Neural progenitor cell (in vitro differentiated cells): ENCODE results near the gene AGBL4. TPM values are rescaled to one million over a fixed set of nuclear protein-coding genes. Genes with fewer than 3 reads are reported as not detected.

Experiments used
- DNase-seq: peaks from one replicate; pipeline ENCODE4 v3.0.0-alpha.2; 2016; ENCODE audit warnings: low spot score
- H2AFZ ChIP-seq: fragments of 200-600 bp; sonication (generic); replicated peaks from 2 replicates; pipeline ENCODE4 v1.6.1; 2016; ENCODE audit warnings: antibody characterized with exemption
- H3F3A ChIP-seq: fragments of 200-600 bp; sonication (generic); 2 replicates; pipeline ENCODE4 v1.6.1; 2016; ENCODE audit warnings: antibody characterized with exemption, low read depth
- H3K27ac ChIP-seq: fragments of 200-600 bp; sonication (generic); 2 replicates; pipeline ENCODE4 v1.5.1; 2016; ENCODE audit warnings: mild to moderate bottlenecking
- H3K27me3 ChIP-seq: fragments of 200-600 bp; sonication (generic); 2 replicates; pipeline ENCODE4 v1.6.1; 2016; ENCODE audit warnings: mild to moderate bottlenecking, moderate library complexity
- H3K36me3 ChIP-seq: fragments of 200-600 bp; sonication (generic); 2 replicates; pipeline ENCODE4 v1.5.1; 2016
- H3K4me1 ChIP-seq: fragments of 200-600 bp; sonication (generic); 2 replicates; pipeline ENCODE4 v1.6.1; 2016; ENCODE audit warnings: mixed run types
- H3K4me2 ChIP-seq: fragments of 200-600 bp; sonication (generic); 2 replicates; pipeline ENCODE4 v1.6.1; 2016
- H3K4me3 ChIP-seq: fragments of 200-600 bp; sonication (generic); 2 replicates; pipeline ENCODE4 v1.5.1; 2016
- H3K79me2 ChIP-seq: fragments of 200-600 bp; sonication (generic); 2 replicates; pipeline ENCODE4 v1.6.1; 2016; ENCODE audit warnings: low read depth
- H3K9ac ChIP-seq: fragments of 200-600 bp; sonication (generic); 2 replicates; pipeline ENCODE4 v1.6.1; 2016
- H3K9me3 ChIP-seq: fragments of 200-600 bp; sonication (generic); 2 replicates; pipeline ENCODE4 v1.5.1; 2016; ENCODE audit warnings: low read depth
- H4K20me1 ChIP-seq: fragments of 200-600 bp; sonication (generic); 2 replicates; pipeline ENCODE4 v1.6.1; 2016; ENCODE audit warnings: low read depth
- H3K27ac Mint-ChIP-seq: 3 replicates; pipeline ENCODE4 v1.8.0; 2021; ENCODE audit warnings: mixed read lengths
- H3K27me3 Mint-ChIP-seq: 2 replicates; pipeline ENCODE4 v1.8.0; 2022; ENCODE audit warnings: low read depth, mild to moderate bottlenecking, inconsistent platforms, moderate library complexity, mixed read lengths; ENCODE audit not compliant: insufficient read depth
- H3K36me3 Mint-ChIP-seq: 3 replicates; pipeline ENCODE4 v1.8.0; 2021; ENCODE audit warnings: mixed read lengths
- H3K4me1 Mint-ChIP-seq: 3 replicates; pipeline ENCODE4 v1.8.0; 2021; ENCODE audit warnings: mixed read lengths
- H3K4me3 Mint-ChIP-seq: 3 replicates; pipeline ENCODE4 v1.8.0; 2021; ENCODE audit warnings: mild to moderate bottlenecking, moderate library complexity, mixed read lengths
- H3K9me3 Mint-ChIP-seq: 3 replicates; pipeline ENCODE4 v1.8.0; 2020; ENCODE audit warnings: mixed read lengths
- CTCF ChIP-seq: fragments of 200-600 bp; sonication (generic); IDR thresholded peaks from 2 replicates; pipeline ENCODE4 v1.5.1; 2017; ENCODE audit warnings: antibody characterized with exemption, mild to moderate bottlenecking
- EZH2 ChIP-seq: fragments of 200-600 bp; sonication (generic); IDR thresholded peaks from 2 replicates; pipeline ENCODE4 v1.6.1; 2017; ENCODE audit warnings: antibody characterized with exemption, mild to moderate bottlenecking, moderate library complexity
- EZH2phosphoT487 ChIP-seq: fragments of 200-600 bp; sonication (generic); IDR thresholded peaks from 2 replicates; pipeline ENCODE4 v1.6.1; 2017; ENCODE audit warnings: antibody characterized with exemption
- total RNA-seq: library from RNA; depleted of rRNA; stranded (reverse); fragments of >200 nt; gene quantifications from 2 replicates; pipeline ENCODE4 v1.2.3, GENCODE V29; 2015; ENCODE audit warnings: low replicate concordance

AGBL4 gene
- total RNA-seq, 1 donor from 2014 or later, result 1.5 TPM

DNA sequence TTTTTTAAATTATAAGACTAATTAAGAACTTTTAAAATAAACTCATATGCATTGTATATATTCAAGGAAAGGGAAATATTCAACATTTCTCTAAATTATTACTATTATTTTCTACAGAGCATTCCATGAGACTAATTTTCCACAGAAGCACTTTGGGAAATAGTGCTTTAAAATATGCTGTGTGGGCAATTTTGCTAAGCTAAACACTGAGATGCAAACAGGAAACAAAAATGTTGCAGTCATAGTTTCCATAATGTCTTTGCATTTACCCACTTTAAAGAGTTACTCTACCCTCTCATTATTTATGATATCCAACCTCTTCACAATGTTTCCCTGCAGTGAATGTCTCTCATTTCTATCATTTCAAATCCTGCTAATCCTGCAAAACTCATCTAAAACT lies 977.4 kb downstream of the AGBL4 start:
- no peak for TF ChIP-seq CTCF
- TF ChIP-seq EZH2phosphoT487, result no peak
- no peak for TF ChIP-seq EZH2
- Mint-ChIP-seq H3K9me3 (no peaks in the 10 kb centered on the region), H3K27me3 (peaks cover 3% of the 10 kb centered on the region)

GRCh38 chr1:49045371-49045770 lies 978.4 kb downstream of the AGBL4 start:
- no peak overlapping the region for H3K4me2 ChIP-seq
- no peak for DNase-seq
- H3K9me3 ChIP-seq, result peaks cover 8% of the 10 kb centered on the region
- Mint-ChIP-seq H3K27me3 (peaks cover 6% of the 10 kb centered on the region), H3K4me3 (no peak overlapping the region), H3K36me3 (no peaks in the 10 kb centered on the region), H3K9me3 (no peaks in the 10 kb centered on the region), H3K4me1 (no peaks in the 10 kb centered on the region), H3K27ac (no peak overlapping the region)
- H3K4me3 ChIP-seq, result no peak overlapping the region
- H3K4me1 ChIP-seq, result no peaks in the 10 kb centered on the region
- H3K9ac ChIP-seq, result no peak overlapping the region
- TF ChIP-seq EZH2 (no peak), CTCF (no peak), EZH2phosphoT487 (no peak)
- H4K20me1 ChIP-seq, result no peaks in the 10 kb centered on the region
- H3K27me3 ChIP-seq, result no peaks in the 10 kb centered on the region
- H3K27ac ChIP-seq, result no peak overlapping the region
- no peak overlapping the region for H2AFZ ChIP-seq
- no peaks in the 10 kb centered on the region for H3K79me2 ChIP-seq
- H3F3A ChIP-seq, result no peaks in the 10 kb centered on the region
- H3K36me3 ChIP-seq, result no peaks in the 10 kb centered on the region

More for the DNA sequence above, 977.4 kb downstream of the AGBL4 start:
- DNase-seq, result no peak
- Histone ChIP-seq H3K4me3 (no peak overlapping the region), H3K4me1 (no peaks in the 10 kb centered on the region), H3K9me3 (peaks cover 8% of the 10 kb centered on the region), H3K36me3 (no peaks in the 10 kb centered on the region), H4K20me1 (no peaks in the 10 kb centered on the region), H3K9ac (no peak overlapping the region), H3F3A (no peaks in the 10 kb centered on the region), H3K79me2 (no peaks in the 10 kb centered on the region), H3K27ac (no peak overlapping the region), H3K4me2 (no peak overlapping the region), H2AFZ (no peak overlapping the region), H3K27me3 (no peaks in the 10 kb centered on the region)
- Mint-ChIP-seq H3K4me1 (no peaks in the 10 kb centered on the region), H3K4me3 (no peak overlapping the region), H3K27ac (no peak overlapping the region), H3K36me3 (no peaks in the 10 kb centered on the region)

DNA sequence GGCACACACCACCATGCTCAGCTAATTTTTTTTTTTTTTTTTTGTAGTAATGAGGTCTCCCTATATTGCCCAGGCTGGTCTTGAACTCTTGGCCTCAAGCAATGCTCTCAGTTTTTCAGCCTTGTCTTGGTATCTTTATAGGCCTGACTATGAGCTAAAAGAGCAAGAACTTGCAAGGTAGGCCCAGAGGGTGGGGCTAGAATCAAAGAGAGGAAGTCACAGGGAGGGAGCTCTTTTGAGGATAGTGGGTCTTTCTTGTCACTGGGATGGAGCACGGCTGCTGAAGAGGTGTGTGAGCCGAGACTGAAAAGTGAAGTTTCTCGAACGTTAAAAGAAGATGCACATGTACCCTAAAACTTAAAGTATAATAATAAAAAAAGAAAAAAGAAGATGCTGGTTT lies 987.1 kb downstream of the AGBL4 start:
- no peak for DNase-seq
- Histone ChIP-seq H3F3A (no peaks in the 10 kb centered on the region), H3K27me3 (no peaks in the 10 kb centered on the region), H3K79me2 (no peaks in the 10 kb centered on the region), H4K20me1 (no peaks in the 10 kb centered on the region), H2AFZ (no peak overlapping the region), H3K36me3 (no peaks in the 10 kb centered on the region), H3K4me3 (no peak overlapping the region), H3K27ac (no peak overlapping the region), H3K4me2 (no peak overlapping the region), H3K4me1 (no peaks in the 10 kb centered on the region), H3K9me3 (peaks cover 11% of the 10 kb centered on the region), H3K9ac (no peak overlapping the region)
- Mint-ChIP-seq H3K4me3 (no peak overlapping the region), H3K36me3 (no peaks in the 10 kb centered on the region), H3K4me1 (no peaks in the 10 kb centered on the region), H3K27ac (no peak overlapping the region), H3K9me3 (no peaks in the 10 kb centered on the region), H3K27me3 (peaks cover 4% of the 10 kb centered on the region)
- TF ChIP-seq CTCF, result no peak
- no peak for TF ChIP-seq EZH2phosphoT487
- TF ChIP-seq EZH2, result no peak
